ENCODE results near the gene ENTPD1. TPM values are rescaled to one million over a fixed set of nuclear protein-coding genes. Genes with fewer than 3 reads are reported as not detected.

ENTPD1 gene
- polyA plus RNA-seq, 1 donor (not counting 4 experiments of a cell fraction or from before 2014, with no cell fraction given): 0.03 TPM

DNA sequence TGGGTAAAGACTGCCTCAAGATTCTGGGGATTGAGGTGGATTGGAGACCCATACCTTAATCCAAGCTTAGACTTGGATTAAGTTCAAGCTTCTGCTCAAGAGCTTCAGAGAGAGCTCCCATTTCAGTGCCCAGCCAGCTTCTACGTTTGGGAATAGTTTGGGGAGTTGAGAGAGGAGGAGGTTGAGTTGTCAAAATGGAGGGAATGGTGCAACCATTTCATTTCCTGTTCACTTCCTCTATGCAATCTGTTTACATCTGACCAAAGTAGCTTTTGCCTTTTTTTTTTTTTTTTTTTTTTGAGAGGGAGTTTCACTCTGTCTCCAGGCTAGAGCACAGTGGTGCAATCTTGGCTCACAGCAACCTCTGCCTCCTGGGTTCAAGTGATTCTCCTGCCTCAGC is 65.8 kb downstream of the ENTPD1 start:
- Histone ChIP-seq H3K9me3 (ENCODE audit: control insufficient read depth, low read depth, low read length) (no peaks in the 10 kb centered on the region), H2AFZ (ENCODE audit: control insufficient read depth, low read length) (no peak overlapping the region), H4K20me1 (ENCODE audit: control insufficient read depth, extremely low read depth, insufficient read depth, low read length) (no peaks in the 10 kb centered on the region), H3K27me3 (ENCODE audit: control insufficient read depth, extremely low read depth, insufficient read depth, low read length) (peaks cover 3% of the 10 kb centered on the region), H3K4me1 (ENCODE audit: control insufficient read depth, extremely low read depth, insufficient read depth, low read length) (peaks cover 3% of the 10 kb centered on the region), H3K36me3 (ENCODE audit: control insufficient read depth in 2 of 2, extremely low read depth in 1 of 2, insufficient read depth in 2 of 2, low read length in 2 of 2) (no peaks in the 10 kb centered on the region), H3K9ac (ENCODE audit: control insufficient read depth, extremely low read depth, insufficient read depth, low read length) (no peak overlapping the region), H3K4me3 (ENCODE audit: control insufficient read depth in 2 of 3, extremely low read depth in 1 of 3, insufficient read depth in 2 of 3, low read depth in 1 of 3, low read length in 3 of 3) (no peak overlapping the region), H3K27ac (ENCODE audit: control insufficient read depth, insufficient read depth, low read length) (no peak overlapping the region), H3K9me1 (ENCODE audit: control insufficient read depth, extremely low read depth, insufficient read depth, low read length) (no peaks in the 10 kb centered on the region), H3K4me2 (ENCODE audit: control insufficient read depth, extremely low read depth, insufficient read depth, low read depth, low read length) (no peak overlapping the region), H3K79me2 (ENCODE audit: control insufficient read depth, insufficient read depth, low read length) (no peaks in the 10 kb centered on the region)
- no peak for FAIRE-seq
- dilution Hi-C loops (cut with MboI; ENCODE audit: extremely low pct_ligation_motif_present, low sequenced_read_pairs): no loop called here
- TF ChIP-seq, protein P1, sequence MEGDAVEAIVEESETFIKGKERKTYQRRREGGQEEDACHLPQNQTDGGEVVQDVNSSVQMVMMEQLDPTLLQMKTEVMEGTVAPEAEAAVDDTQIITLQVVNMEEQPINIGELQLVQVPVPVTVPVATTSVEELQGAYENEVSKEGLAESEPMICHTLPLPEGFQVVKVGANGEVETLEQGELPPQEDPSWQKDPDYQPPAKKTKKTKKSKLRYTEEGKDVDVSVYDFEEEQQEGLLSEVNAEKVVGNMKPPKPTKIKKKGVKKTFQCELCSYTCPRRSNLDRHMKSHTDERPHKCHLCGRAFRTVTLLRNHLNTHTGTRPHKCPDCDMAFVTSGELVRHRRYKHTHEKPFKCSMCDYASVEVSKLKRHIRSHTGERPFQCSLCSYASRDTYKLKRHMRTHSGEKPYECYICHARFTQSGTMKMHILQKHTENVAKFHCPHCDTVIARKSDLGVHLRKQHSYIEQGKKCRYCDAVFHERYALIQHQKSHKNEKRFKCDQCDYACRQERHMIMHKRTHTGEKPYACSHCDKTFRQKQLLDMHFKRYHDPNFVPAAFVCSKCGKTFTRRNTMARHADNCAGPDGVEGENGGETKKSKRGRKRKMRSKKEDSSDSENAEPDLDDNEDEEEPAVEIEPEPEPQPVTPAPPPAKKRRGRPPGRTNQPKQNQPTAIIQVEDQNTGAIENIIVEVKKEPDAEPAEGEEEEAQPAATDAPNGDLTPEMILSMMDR (optimal IDR thresholded peaks at IDR 0.05 in 1 of 3, IDR thresholded peaks at IDR 0.05 in 1 of 3, conservative IDR thresholded peaks at IDR 0.05 in 1 of 3; ENCODE audit: extremely low read depth in 1 of 3, insufficient read depth in 2 of 3, low read length in 3 of 3): no peak
- no peak for TF ChIP-seq EZH2 (IDR thresholded peaks at IDR 0.05; ENCODE audit: low read length)
- DNase-seq (ENCODE audit: low read depth, low spot score): no peak

DNA sequence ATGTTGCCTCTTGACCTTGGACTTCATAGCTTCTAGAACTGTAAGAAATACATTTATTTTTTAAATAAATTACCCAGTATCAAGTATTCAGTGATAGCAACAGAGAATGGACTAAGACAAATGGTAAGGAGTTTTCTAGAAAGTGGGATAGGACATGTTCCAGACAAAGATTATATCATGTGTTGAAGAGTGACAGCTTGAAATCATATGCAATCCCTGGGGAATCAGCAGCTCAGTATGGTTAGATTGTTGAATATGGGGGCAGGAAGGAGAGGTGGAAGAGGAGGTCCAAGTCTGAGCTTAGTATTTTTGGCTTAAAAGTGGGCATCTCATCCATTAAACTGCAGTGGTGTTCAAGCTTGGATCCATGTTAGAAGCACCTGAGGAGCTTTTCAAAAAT is 74.1 kb downstream of the ENTPD1 start:
- no peaks in the 10 kb centered on the region for H3K79me2 ChIP-seq (ENCODE audit: control insufficient read depth, insufficient read depth, low read length)
- H3K4me2 ChIP-seq (ENCODE audit: control insufficient read depth, extremely low read depth, insufficient read depth, low read depth, low read length): no peak overlapping the region
- H3K9me3 ChIP-seq (ENCODE audit: control insufficient read depth, low read depth, low read length): no peaks in the 10 kb centered on the region
- no peak overlapping the region for H3K9ac ChIP-seq (ENCODE audit: control insufficient read depth, extremely low read depth, insufficient read depth, low read length)
- TF ChIP-seq, protein P1 (optimal IDR thresholded peaks at IDR 0.05 in 1 of 3, IDR thresholded peaks at IDR 0.05 in 1 of 3, conservative IDR thresholded peaks at IDR 0.05 in 1 of 3; ENCODE audit: extremely low read depth in 1 of 3, insufficient read depth in 2 of 3, low read length in 3 of 3): no peak
- no peak for TF ChIP-seq EZH2 (IDR thresholded peaks at IDR 0.05; ENCODE audit: low read length)
- no peak overlapping the region for H3K27ac ChIP-seq (ENCODE audit: control insufficient read depth, insufficient read depth, low read length)
- H4K20me1 ChIP-seq (ENCODE audit: control insufficient read depth, extremely low read depth, insufficient read depth, low read length): no peaks in the 10 kb centered on the region
- no peaks in the 10 kb centered on the region for H3K9me1 ChIP-seq (ENCODE audit: control insufficient read depth, extremely low read depth, insufficient read depth, low read length)
- no peak overlapping the region for H2AFZ ChIP-seq (ENCODE audit: control insufficient read depth, low read length)
- H3K36me3 ChIP-seq (ENCODE audit: control insufficient read depth in 2 of 2, extremely low read depth in 1 of 2, insufficient read depth in 2 of 2, low read length in 2 of 2): no peaks in the 10 kb centered on the region
- dilution Hi-C loops (cut with MboI; ENCODE audit: extremely low pct_ligation_motif_present, low sequenced_read_pairs): no loop called here
- H3K4me3 ChIP-seq (ENCODE audit: control insufficient read depth in 2 of 3, extremely low read depth in 1 of 3, insufficient read depth in 2 of 3, low read depth in 1 of 3, low read length in 3 of 3): no peak overlapping the region
- DNase-seq (ENCODE audit: low read depth, low spot score) (no peak), FAIRE-seq (no peak)
- no peaks in the 10 kb centered on the region for H3K27me3 ChIP-seq (ENCODE audit: control insufficient read depth, extremely low read depth, insufficient read depth, low read length)
- no peaks in the 10 kb centered on the region for H3K4me1 ChIP-seq (ENCODE audit: control insufficient read depth, extremely low read depth, insufficient read depth, low read length)

Data from keratinocyte (primary cell).